Left lung (tissue), 14 donors: Measurements from ENCODE around the gene PDK2. TPM values are rescaled to one million over a fixed set of nuclear protein-coding genes. Genes with fewer than 3 reads are reported as not detected.

ENCODE experiments used
- ATAC-seq: fragments of 200-7000 bp; cut with Tn5 transposase; one replicate; pipeline ENCODE4 v1.9.1; 2020; ENCODE audit warnings: moderate library complexity
- DNase-seq, 4 donors: peaks; one replicate each; pipeline ENCODE4 v3.0.0-alpha.2; 2013 to 2020
- H3K27ac ChIP-seq, 2 donors: fragments of 200-600 bp; sonication (generic) in 1 of 2; one replicate each; pipeline versions ENCODE4 v1.5.0 to v1.8.0; 2020 to 2021
- H3K27me3 ChIP-seq, 2 donors: fragments of 200-600 bp; sonication (generic) in 1 of 2; one replicate each; pipeline versions ENCODE4 v1.5.0 to v1.8.0; 2020 to 2021
- H3K36me3 ChIP-seq, 2 donors: fragments of 200-600 bp; sonication (generic) in 1 of 2; one replicate each; pipeline versions ENCODE4 v1.5.0 to v1.8.0; 2020 to 2021
- H3K4me1 ChIP-seq, 2 donors: fragments of 200-600 bp; one replicate each; pipeline ENCODE4 v1.8.0; 2021
- H3K4me3 ChIP-seq, 2 donors: fragments of 200-600 bp; sonication (generic) in 1 of 2; one replicate each; pipeline versions ENCODE4 v1.5.0 to v1.8.0; 2020 to 2021; ENCODE audit warnings: mild to moderate bottlenecking in 1 of 2
- H3K9me3 ChIP-seq, 2 donors: fragments of 200-600 bp; sonication (generic) in 1 of 2; one replicate each; pipeline versions ENCODE4 v1.5.0 to v1.8.0; 2020 to 2021
- intact Hi-C, 2 donors: fragments of 100-400 bp; cut with DNase I; formaldehyde crosslinking; loops; one replicate each; pipeline versions ENCODE4 v1.11.2 to v1.14.2; 2022
- long read RNA-seq, 12 donors: library from polyadenylated mRNA in 2 of 12; unstranded in 2 of 12; transcript quantifications; one replicate each; pipeline ENCODE4 v2.0.0 and lab custom pipeline, GENCODE V29; 2019 to 2026
- polyA plus RNA-seq, 6 donors: library from polyadenylated mRNA; unstranded; fragments of 120-200 nt; gene quantifications; one replicate each; pipeline ENCODE4 v1.2.1, GENCODE V29; 2013; ENCODE audit not compliant: insufficient read length in 6 of 6
- total RNA-seq, 2 donors: library from RNA; stranded (reverse); fragmentation: NEBNext Ultra II Directional; extraction: Animal tissue kit (Norgen Biotek cat#: 25700); gene quantifications; one replicate each; pipeline ENCODE4 v1.2.1, GENCODE V29; 2021
- TF ChIP-seq, protein P1 (sequence below), 2 donors: fragments of 200-600 bp; sonication (generic) in 1 of 2; IDR thresholded peaks; one replicate each; pipeline versions ENCODE4 v1.5.0 to v1.8.0; 2021; ENCODE audit warnings: antibody characterized with exemption in 2 of 2
- donor health status: DM: no; HTN: yes; CAD: no.
- donor health status: DM: no; HTN: no; CAD: no.

Gene PDK2
- total RNA-seq (10 to 100 TPM; 20.7 to 32.0 TPM), polyA plus RNA-seq (10 to 100 TPM; 61.0 to 83.8 (median 69.4) TPM)
- long read RNA-seq, donor 1, transcript PDK2-203 (11 exons, 3,440 nt), result major isoform, 19 of 51 reads
- long read RNA-seq, donor 1, transcript PDK2-206 (4 exons, 865 nt), result minor isoform, 12 of 51 reads
- long read RNA-seq, donor 1, partial matches to known transcripts, result 16 of 51 reads
- long read RNA-seq, donor 1, other reads (novel, unspliced or antisense), result 0 of 51 reads
- long read RNA-seq, donor 2, transcript PDK2-203 (11 exons, 3,440 nt), result major isoform, 17 of 29 reads
- long read RNA-seq, donor 2, partial matches to known transcripts, result 7 of 29 reads
- long read RNA-seq, donor 2, other reads (novel, unspliced or antisense), result 0 of 29 reads
- long read RNA-seq, donor 3, transcript PDK2-203 (11 exons, 3,440 nt), result major isoform, 13 of 18 reads
- long read RNA-seq, donor 3, transcript PDK2-206 (4 exons, 865 nt), result minor isoform, 5 of 18 reads
- long read RNA-seq, donor 3, partial matches to known transcripts, result 0 of 18 reads
- long read RNA-seq, donor 3, other reads (novel, unspliced or antisense), result 0 of 18 reads
- long read RNA-seq, donor 4, transcript PDK2-203 (11 exons, 3,440 nt), result major isoform, 5 of 10 reads
- long read RNA-seq, donor 4, partial matches to known transcripts, result 2 of 10 reads
- long read RNA-seq, donor 4, other reads (novel, unspliced or antisense), result 2 of 10 reads
- long read RNA-seq, donor 5, transcript PDK2-206 (4 exons, 865 nt), result minor isoform, 6 of 32 reads
- long read RNA-seq, donor 5, transcript PDK2-203 (11 exons, 3,440 nt), result major isoform, 15 of 32 reads
- long read RNA-seq, donor 5, partial matches to known transcripts, result 10 of 32 reads
- long read RNA-seq, donor 5, other reads (novel, unspliced or antisense), result 0 of 32 reads
- long read RNA-seq, donor 6, transcript PDK2-203 (11 exons, 3,440 nt), result major isoform, 13 of 30 reads
- long read RNA-seq, donor 6, transcript PDK2-206 (4 exons, 865 nt), result minor isoform, 12 of 30 reads
- long read RNA-seq, donor 6, partial matches to known transcripts, result 5 of 30 reads
- long read RNA-seq, donor 6, other reads (novel, unspliced or antisense), result 0 of 30 reads
- long read RNA-seq, donor 7, partial matches to known transcripts, result 0 of 7 reads
- long read RNA-seq, donor 7, other reads (novel, unspliced or antisense), result 0 of 7 reads
- long read RNA-seq, donor 8, transcript PDK2-203 (11 exons, 3,440 nt), result major isoform, 10 of 14 reads
- long read RNA-seq, donor 8, partial matches to known transcripts, result 0 of 14 reads
- long read RNA-seq, donor 8, other reads (novel, unspliced or antisense), result 0 of 14 reads
- long read RNA-seq, donor 9, partial matches to known transcripts, result 0 of 1 reads
- long read RNA-seq, donor 9, other reads (novel, unspliced or antisense), result 0 of 1 reads
- long read RNA-seq, donor 10, transcript PDK2-203 (11 exons, 3,440 nt), result major isoform, 8 of 12 reads
- long read RNA-seq, donor 10, partial matches to known transcripts, result 3 of 12 reads
- long read RNA-seq, donor 10, other reads (novel, unspliced or antisense), result 0 of 12 reads
- long read RNA-seq, donor 11, result 0 reads
- long read RNA-seq, donor 12, transcript PDK2-206 (4 exons, 865 nt), result minor isoform, 6 of 27 reads
- long read RNA-seq, donor 12, transcript PDK2-203 (11 exons, 3,440 nt), result major isoform, 14 of 27 reads
- long read RNA-seq, donor 12, partial matches to known transcripts, result 5 of 27 reads
- long read RNA-seq, donor 12, other reads (novel, unspliced or antisense), result 0 of 27 reads

DNA sequence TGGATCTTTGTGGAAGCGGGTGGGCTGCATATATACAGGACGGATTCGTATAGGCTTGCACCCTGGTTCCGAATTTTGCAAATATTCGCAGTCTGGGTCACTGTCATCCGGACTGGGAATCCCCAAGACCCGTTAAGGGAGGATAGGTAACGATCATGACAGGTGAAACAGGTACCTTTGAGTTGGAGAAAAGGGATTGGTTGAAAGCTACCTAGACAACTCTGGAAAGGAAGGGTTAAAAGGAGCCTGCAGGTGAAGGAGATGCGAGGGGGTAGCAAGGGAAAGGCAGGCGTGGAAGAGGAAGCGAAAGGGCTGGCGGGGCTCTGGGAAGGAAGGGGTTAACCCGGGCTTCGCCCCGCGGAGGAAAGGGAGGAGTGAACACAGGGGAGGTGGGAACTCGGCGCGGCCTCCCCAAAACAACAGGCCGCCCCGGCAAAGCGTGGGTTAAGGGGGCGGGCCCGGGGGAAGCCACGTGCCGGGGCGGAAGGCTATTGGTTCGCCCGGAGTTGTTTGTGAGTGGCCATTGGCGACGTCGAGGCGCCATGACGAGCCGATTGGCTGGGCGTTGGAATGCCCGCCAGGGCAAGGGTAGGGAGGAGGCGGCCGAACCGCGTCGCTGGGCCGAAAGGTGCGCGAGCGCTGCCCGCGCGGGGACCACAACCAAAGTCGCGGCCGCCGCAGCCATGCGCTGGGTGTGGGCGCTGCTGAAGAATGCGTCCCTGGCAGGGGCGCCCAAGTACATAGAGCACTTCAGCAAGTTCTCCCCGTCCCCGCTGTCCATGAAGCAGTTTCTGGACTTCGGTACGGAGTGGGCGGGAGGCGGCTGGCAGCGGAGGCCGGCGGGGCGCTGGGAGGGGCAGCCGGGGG lies at the start of gene PDK2:
TSS of gene PDK2 (plus strand) at position 599 of the 867 bp plus-strand sequence. CDS start at position 684, 85 bp downstream.
- intact Hi-C loops, result no loop called here
- ATAC-seq, result peak; percentile 96

DNA sequence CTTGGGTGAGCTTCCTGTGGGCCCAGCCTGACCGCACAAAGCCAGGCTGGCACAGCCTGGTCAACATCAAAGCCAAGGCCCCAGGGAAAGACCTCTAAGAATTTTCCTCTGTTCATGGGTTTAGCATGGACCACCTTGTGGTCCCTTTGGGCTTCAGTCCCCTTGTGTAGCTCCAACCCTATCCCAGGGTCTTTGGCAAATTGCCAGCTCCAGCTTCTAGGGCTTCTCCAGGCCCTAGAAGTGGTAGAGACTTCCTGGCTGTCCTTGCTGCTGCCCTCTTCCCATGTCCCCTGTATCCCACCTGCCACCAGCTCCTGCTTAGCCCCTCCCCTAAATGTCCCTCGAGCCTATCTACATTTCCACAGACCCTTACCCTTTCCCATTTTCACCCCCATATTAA lies 49.0 kb upstream of the PDK2 start:
- intact Hi-C loops, result no loop called here
- no peaks in the 10 kb centered on the region for H3K36me3 ChIP-seq
- H3K4me1 ChIP-seq, result peaks cover 6 to 55% of the 10 kb centered on the region in 2 donors
- no peaks in the 10 kb centered on the region for H3K9me3 ChIP-seq
- no peak for DNase-seq
- H3K27ac ChIP-seq, result peak overlapping the region in 1 of 2 donors; percentile 69
- no peak for ATAC-seq
- no peak overlapping the region for H3K4me3 ChIP-seq
- H3K27me3 ChIP-seq, result no peaks in the 10 kb centered on the region
- TF ChIP-seq, protein P1, sequence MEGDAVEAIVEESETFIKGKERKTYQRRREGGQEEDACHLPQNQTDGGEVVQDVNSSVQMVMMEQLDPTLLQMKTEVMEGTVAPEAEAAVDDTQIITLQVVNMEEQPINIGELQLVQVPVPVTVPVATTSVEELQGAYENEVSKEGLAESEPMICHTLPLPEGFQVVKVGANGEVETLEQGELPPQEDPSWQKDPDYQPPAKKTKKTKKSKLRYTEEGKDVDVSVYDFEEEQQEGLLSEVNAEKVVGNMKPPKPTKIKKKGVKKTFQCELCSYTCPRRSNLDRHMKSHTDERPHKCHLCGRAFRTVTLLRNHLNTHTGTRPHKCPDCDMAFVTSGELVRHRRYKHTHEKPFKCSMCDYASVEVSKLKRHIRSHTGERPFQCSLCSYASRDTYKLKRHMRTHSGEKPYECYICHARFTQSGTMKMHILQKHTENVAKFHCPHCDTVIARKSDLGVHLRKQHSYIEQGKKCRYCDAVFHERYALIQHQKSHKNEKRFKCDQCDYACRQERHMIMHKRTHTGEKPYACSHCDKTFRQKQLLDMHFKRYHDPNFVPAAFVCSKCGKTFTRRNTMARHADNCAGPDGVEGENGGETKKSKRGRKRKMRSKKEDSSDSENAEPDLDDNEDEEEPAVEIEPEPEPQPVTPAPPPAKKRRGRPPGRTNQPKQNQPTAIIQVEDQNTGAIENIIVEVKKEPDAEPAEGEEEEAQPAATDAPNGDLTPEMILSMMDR (IDR thresholded peaks at IDR 0.05), result no peak

More for the DNA sequence above, at the start of gene PDK2:
- peak within 1 kb of the TSS; percentile 69 to 78 for H3K27ac ChIP-seq
- peaks cover 0 to 23% of the 10 kb centered on the region in 2 donors for H3K36me3 ChIP-seq
- peak; percentile 94 to 98 (median 96) for DNase-seq
- H3K27me3 ChIP-seq, result no peaks in the 10 kb centered on the region
- H3K4me3 ChIP-seq, result peak within 1 kb of the TSS; percentile 78 to 91
- TF ChIP-seq, protein P1 (IDR thresholded peaks at IDR 0.05), result no peak
- no peaks in the 10 kb centered on the region for H3K9me3 ChIP-seq
- peaks cover 5 to 21% of the 10 kb centered on the region in 2 donors for H3K4me1 ChIP-seq

DNA sequence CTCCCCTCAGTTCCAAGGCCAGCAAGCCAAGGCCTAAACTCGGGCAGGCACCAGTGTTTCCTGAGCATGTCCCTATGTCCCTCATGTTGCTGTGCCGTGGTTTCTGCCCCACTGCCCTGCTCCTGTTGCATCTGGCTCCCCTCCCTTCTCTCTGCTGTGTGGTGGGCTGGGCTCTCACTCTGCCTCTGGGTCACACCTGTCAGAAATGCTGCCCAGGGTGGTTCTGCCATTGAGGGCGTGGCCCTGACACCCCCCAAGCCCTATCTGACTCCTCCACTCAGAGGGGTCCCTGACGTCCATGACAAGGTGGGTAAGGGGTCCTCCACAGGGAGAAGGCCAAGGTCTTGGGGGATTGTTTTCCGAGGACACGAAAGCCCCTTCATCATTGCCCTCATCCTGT lies 48.5 kb upstream of the PDK2 start:
- Histone ChIP-seq H3K27me3 (no peaks in the 10 kb centered on the region), H3K4me1 (peaks cover 11 to 60% of the 10 kb centered on the region in 2 donors), H3K36me3 (no peaks in the 10 kb centered on the region), H3K27ac (peak overlapping the region; percentile 19 to 69), H3K4me3 (no peak overlapping the region), H3K9me3 (no peaks in the 10 kb centered on the region)
- ATAC-seq (no peak), DNase-seq (no peak)
- TF ChIP-seq, protein P1 (IDR thresholded peaks at IDR 0.05), result no peak
- intact Hi-C loops, result no loop called here

DNA sequence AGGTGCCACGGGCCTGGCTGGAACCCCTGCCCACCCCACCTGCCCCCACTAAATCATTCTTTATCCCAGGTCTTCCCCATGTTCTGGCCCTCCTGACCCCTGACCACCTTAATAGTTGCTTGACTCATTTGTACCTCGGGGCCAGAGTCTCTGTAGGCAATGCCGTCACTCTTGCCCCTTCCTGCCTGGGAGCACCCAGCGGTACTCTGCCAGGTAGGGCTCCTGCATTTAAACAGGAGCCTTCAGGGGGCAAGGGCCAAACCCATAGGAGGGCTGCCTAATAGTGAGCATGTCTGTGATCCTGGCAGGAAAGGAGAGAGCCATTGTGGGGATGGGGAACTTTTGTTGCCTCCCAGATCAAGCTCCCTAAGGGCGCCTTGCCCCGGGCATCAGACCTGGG lies 48.1 kb upstream of the PDK2 start:
- intact Hi-C loops, result no loop called here
- no peak for ATAC-seq
- Histone ChIP-seq H3K4me3 (no peak overlapping the region), H3K9me3 (no peaks in the 10 kb centered on the region), H3K27ac (peak overlapping the region; percentile 19 to 69), H3K4me1 (peaks cover 15 to 63% of the 10 kb centered on the region in 2 donors), H3K36me3 (no peaks in the 10 kb centered on the region), H3K27me3 (no peaks in the 10 kb centered on the region)
- TF ChIP-seq, protein P1 (IDR thresholded peaks at IDR 0.05), result no peak
- DNase-seq, result peak in 1 of 4 donors; percentile 13
